ENCODE results near the gene DDX6. TPM values are rescaled to one million over a fixed set of nuclear protein-coding genes. Genes with fewer than 3 reads are reported as not detected.

Gene DDX6
- total and polyA plus RNA-seq, 10 of the 15 experiments (the other 5 are each of a cell fraction or from before 2014, with no cell fraction given): 6.6 to 119 (median 48.8) TPM

- SMC1A ChIA-PET (ENCODE audit: uncharacterized antibody, unreplicated experiment): interaction anchor here (1.0 to 4.1 kb wide), 5 partner anchors 9 to 115 kb away, joined by 3 to 18 read pairs (median 4); partner anchors contain the start of gene CXCR5
- no peak for DNase-seq (ENCODE audit: low read depth, low spot score)
- WGBS (ENCODE audit: insufficient coverage, insufficient replicate concordance, low lambda C conversion rate, missing lambda C conversion rate): 37% methylated on average over 4 of the region's 4 CpGs
- no TSS peak for BruUV-seq (replicated peaks)
- CTCF ChIA-PET: interaction anchor here (2.0 to 2.6 kb wide), 2 partner anchors 14 to 82 kb away, joined by 5 to 8 read pairs; no protein-coding TSS in a partner anchor
- POLR2A ChIA-PET: interaction anchor here (1.0 to 1.5 kb wide), 3 partner anchors 14 to 49 kb away, joined by 3 to 5 read pairs (median 4); no protein-coding TSS in a partner anchor
- Histone ChIP-seq H3K4me3 (no peak overlapping the region), H3K79me2 (ENCODE audit: control insufficient read depth, insufficient read depth, low read length) (peaks cover 64% of the 10 kb centered on the region), H2AFZ (ENCODE audit: control insufficient read depth, low read depth, low read length) (no peak overlapping the region), H3K9me3 (replicated peaks; ENCODE audit: control insufficient read depth, insufficient read depth, low read length) (no peaks in the 10 kb centered on the region), H4K20me1 (ENCODE audit: control insufficient read depth, insufficient read depth) (0 out of 2 replicates have a peak, but pooled peaks cover 4% of the 10 kb centered on the region), H3K27ac (ENCODE audit: control insufficient read depth, insufficient read depth) (no peak overlapping the region), H3K27me3 (replicated peaks in 1 of 2; ENCODE audit: control insufficient read depth in 2 of 2, insufficient read depth in 2 of 2, low read length in 1 of 2) (no peaks in the 10 kb centered on the region), H3K36me3 (ENCODE audit: control insufficient read depth in 2 of 2, insufficient read depth in 2 of 2, low read length in 1 of 2) (peaks cover 8 to 38% of the 10 kb centered on the region in 2 experiments), H3K9ac (ENCODE audit: control insufficient read depth, insufficient read depth, low read length) (no peak overlapping the region), H3K4me2 (ENCODE audit: control insufficient read depth, insufficient read depth) (peak overlapping the region; percentile 17; the same call in 1 of the 2 replicates), H3K4me1 (ENCODE audit: control insufficient read depth, insufficient read depth, low read length) (no peaks in the 10 kb centered on the region; the same call in 1 of the 2 replicates)
- 0 out of 3 replicates have a peak, but pooled peaks have one; percentile 23 for ATAC-seq
- RAD21 ChIA-PET (ENCODE audit: unreplicated experiment): interaction anchor here (0.9 to 2.4 kb wide), 4 partner anchors 18 to 123 kb away, joined by 3 to 9 read pairs (median 4); partner anchors contain the start of gene DDX6
- peak; percentile 59; the same call in 1 of the 2 replicates for TF ChIP-seq ZBTB40 (IDR thresholded peaks at IDR 0.05; ENCODE audit: borderline replicate concordance)
- no peak for TF ChIP-seq CUX1 (IDR thresholded peaks at IDR 0.05; ENCODE audit: insufficient replicate concordance, low read depth, low read length)
- intact Hi-C loops (cut with micrococcal nuclease; ENCODE audit: unreplicated experiment): no loop called here
- in situ Hi-C loops (cut with MboI): no loop called here
- no peak for FAIRE-seq
These were observed 19.2 kb downstream of the DDX6 start for GRCh38 chr11:118771547-118772288.
